ENCODE results near the gene TFAM. TPM values are rescaled to one million over a fixed set of nuclear protein-coding genes. Genes with fewer than 3 reads are reported as not detected.
"Not testable (repeated sequence)": the region's sequence is repeated elsewhere in the genome, so short reads cannot be mapped to it uniquely, and the experiment has no call there.

TFAM gene
- total RNA-seq, 1 donor from 2014 or later: 108 TPM

- intact Hi-C loops (cut with micrococcal nuclease): no loop called here
- no peaks in the 10 kb centered on the region for H3K27me3 Mint-ChIP-seq
- peaks cover 21% of the 10 kb centered on the region for H3K4me1 Mint-ChIP-seq
- no peak for DNase-seq
- peaks cover 66% of the 10 kb centered on the region for H3K36me3 Mint-ChIP-seq (ENCODE audit: low read depth)
- no peak overlapping the region for H3K27ac Mint-ChIP-seq
- no peaks in the 10 kb centered on the region for H3K9me3 Mint-ChIP-seq
- H3K4me3 Mint-ChIP-seq: no peak overlapping the region
These were observed 8.1 kb downstream of the TFAM start for GRCh38 chr10:58393317-58393716.

- no peak overlapping the region for H3K4me3 Mint-ChIP-seq
- H3K27me3 Mint-ChIP-seq: no peaks in the 10 kb centered on the region
- H3K36me3 Mint-ChIP-seq (ENCODE audit: low read depth): peaks cover 58% of the 10 kb centered on the region
- H3K9me3 Mint-ChIP-seq: no peaks in the 10 kb centered on the region
- no peak overlapping the region for H3K27ac Mint-ChIP-seq
- intact Hi-C loops (cut with micrococcal nuclease): no loop called here
- no peak for DNase-seq
- H3K4me1 Mint-ChIP-seq: peaks cover 19% of the 10 kb centered on the region
These were observed 9.3 kb downstream of the TFAM start for GRCh38 chr10:58394471-58394870.

- no peak for DNase-seq
- peaks cover 12% of the 10 kb centered on the region for H3K4me1 Mint-ChIP-seq
- H3K27ac Mint-ChIP-seq: no peak overlapping the region
- intact Hi-C loops (cut with micrococcal nuclease): no loop called here
- H3K9me3 Mint-ChIP-seq: no peaks in the 10 kb centered on the region
- peaks cover 52% of the 10 kb centered on the region for H3K36me3 Mint-ChIP-seq (ENCODE audit: low read depth)
- no peak overlapping the region for H3K4me3 Mint-ChIP-seq
- H3K27me3 Mint-ChIP-seq: no peaks in the 10 kb centered on the region
These were observed 10.8 kb downstream of the TFAM start for GRCh38 chr10:58396057-58396456.

- Mint-ChIP-seq H3K9me3 (no peaks in the 10 kb centered on the region), H3K4me3 (no peak overlapping the region), H3K27me3 (no peaks in the 10 kb centered on the region), H3K36me3 (ENCODE audit: low read depth) (peaks cover 39% of the 10 kb centered on the region), H3K4me1 (no peaks in the 10 kb centered on the region), H3K27ac (no peak overlapping the region)
- no peak for DNase-seq
- intact Hi-C loops (cut with micrococcal nuclease): no loop called here
These were observed 12.6 kb downstream of the TFAM start for GRCh38 chr10:58397830-58398229.

- Mint-ChIP-seq H3K9me3 (no peaks in the 10 kb centered on the region), H3K4me1 (no peaks in the 10 kb centered on the region), H3K27ac (no peak overlapping the region), H3K36me3 (ENCODE audit: low read depth) (peaks cover 30% of the 10 kb centered on the region), H3K4me3 (no peak overlapping the region), H3K27me3 (no peaks in the 10 kb centered on the region)
- intact Hi-C loops (cut with micrococcal nuclease): no loop called here
- no peak for DNase-seq
These were observed 14.2 kb downstream of the TFAM start for GRCh38 chr10:58399410-58399809.

- no peaks in the 10 kb centered on the region for H3K9me3 Mint-ChIP-seq
- no peak for DNase-seq
- intact Hi-C loops (cut with micrococcal nuclease): no loop called here
- no peaks in the 10 kb centered on the region for H3K27me3 Mint-ChIP-seq
- no peak overlapping the region for H3K4me3 Mint-ChIP-seq
- peaks cover 20% of the 10 kb centered on the region for H3K36me3 Mint-ChIP-seq (ENCODE audit: low read depth)
- H3K27ac Mint-ChIP-seq: no peak overlapping the region
- no peaks in the 10 kb centered on the region for H3K4me1 Mint-ChIP-seq
These were observed 15.4 kb downstream of the TFAM start for GRCh38 chr10:58400609-58401008.

- no peaks in the 10 kb centered on the region for H3K4me1 Mint-ChIP-seq
- no peak overlapping the region for H3K4me3 Mint-ChIP-seq
- no peaks in the 10 kb centered on the region for H3K9me3 Mint-ChIP-seq
- no peaks in the 10 kb centered on the region for H3K27me3 Mint-ChIP-seq
- intact Hi-C loops (cut with micrococcal nuclease): no loop called here
- H3K36me3 Mint-ChIP-seq (ENCODE audit: low read depth): peaks cover 3% of the 10 kb centered on the region
- H3K27ac Mint-ChIP-seq: no peak overlapping the region
- DNase-seq: no peak
These were observed 18.8 kb downstream of the TFAM start for GRCh38 chr10:58404001-58404400.

GRCh38 chr10:58409956-58410610 is 24.9 kb downstream of the TFAM start:
- Mint-ChIP-seq H3K4me3 (no peak overlapping the region), H3K27me3 (no peaks in the 10 kb centered on the region), H3K36me3 (ENCODE audit: low read depth) (no peaks in the 10 kb centered on the region), H3K27ac (no peak overlapping the region), H3K4me1 (no peaks in the 10 kb centered on the region), H3K9me3 (no peaks in the 10 kb centered on the region)
- intact Hi-C loops (cut with micrococcal nuclease): no loop called here
- no peak for DNase-seq

- intact Hi-C loops (cut with micrococcal nuclease): no loop called here
- Mint-ChIP-seq H3K27ac (no peak overlapping the region), H3K27me3 (no peaks in the 10 kb centered on the region), H3K4me1 (no peaks in the 10 kb centered on the region), H3K36me3 (ENCODE audit: low read depth) (no peaks in the 10 kb centered on the region), H3K9me3 (no peaks in the 10 kb centered on the region), H3K4me3 (no peak overlapping the region)
- DNase-seq: no peak
These were observed 27.3 kb downstream of the TFAM start for GRCh38 chr10:58412502-58412961.

- no peak overlapping the region for H3K27ac Mint-ChIP-seq
- DNase-seq: no peak
- H3K4me1 Mint-ChIP-seq: no peaks in the 10 kb centered on the region
- no peak overlapping the region for H3K4me3 Mint-ChIP-seq
- no peaks in the 10 kb centered on the region for H3K9me3 Mint-ChIP-seq
- H3K36me3 Mint-ChIP-seq (ENCODE audit: low read depth): no peaks in the 10 kb centered on the region
- H3K27me3 Mint-ChIP-seq: no peaks in the 10 kb centered on the region
- intact Hi-C loops (cut with micrococcal nuclease): no loop called here
These were observed 29.2 kb downstream of the TFAM start for GRCh38 chr10:58414270-58415041.

GRCh38 chr10:58415757-58416156 is 30.5 kb downstream of the TFAM start:
- Mint-ChIP-seq H3K36me3 (ENCODE audit: low read depth) (no peaks in the 10 kb centered on the region), H3K4me1 (no peaks in the 10 kb centered on the region), H3K4me3 (no peak overlapping the region), H3K9me3 (no peaks in the 10 kb centered on the region), H3K27ac (no peak overlapping the region), H3K27me3 (no peaks in the 10 kb centered on the region)
- DNase-seq: no peak
- intact Hi-C loops (cut with micrococcal nuclease): no loop called here

GRCh38 chr10:58417902-58418301 is 32.7 kb downstream of the TFAM start:
- not testable (repeated sequence) for H3K4me3 Mint-ChIP-seq

GRCh38 chr10:58424176-58424575 is 39.0 kb downstream of the TFAM start:
- no peaks in the 10 kb centered on the region for H3K36me3 Mint-ChIP-seq (ENCODE audit: low read depth)
- no peaks in the 10 kb centered on the region for H3K27me3 Mint-ChIP-seq
- intact Hi-C loops (cut with micrococcal nuclease): no loop called here
- no peak overlapping the region for H3K4me3 Mint-ChIP-seq
- H3K27ac Mint-ChIP-seq: no peak overlapping the region
- peaks cover 5% of the 10 kb centered on the region for H3K9me3 Mint-ChIP-seq
- no peaks in the 10 kb centered on the region for H3K4me1 Mint-ChIP-seq
- no peak for DNase-seq

More at GRCh38 chr10:58417902-58418301, 32.7 kb downstream of the TFAM start:
- H3K27ac Mint-ChIP-seq; DNase-seq; H3K9me3 Mint-ChIP-seq; H3K27me3 Mint-ChIP-seq; H3K4me1 Mint-ChIP-seq; intact Hi-C loops (cut with micrococcal nuclease); H3K36me3 Mint-ChIP-seq (ENCODE audit: low read depth): not testable (repeated sequence)

- intact Hi-C loops (cut with micrococcal nuclease); H3K36me3 Mint-ChIP-seq (ENCODE audit: low read depth); H3K9me3 Mint-ChIP-seq; H3K4me1 Mint-ChIP-seq; H3K27me3 Mint-ChIP-seq; H3K4me3 Mint-ChIP-seq; H3K27ac Mint-ChIP-seq; DNase-seq: not testable (repeated sequence)
These were observed 43.2 kb downstream of the TFAM start for GRCh38 chr10:58428436-58428835.

Measured in activated CD4-positive, alpha-beta T cell treated with anti-CD3 and anti-CD28 coated beads, Interleukin-2, amount 10 ng/mL, durations not matched to agents 24 days and 14 days (primary cell).